GM21381 (cell line): ENCODE data around the gene MCTP2.

Source experiments
- ATAC-seq: cut with Tn5 transposase; IDR thresholded peaks from one replicate; pipeline ENCODE4 v1.9.1; 2021; ENCODE audit warnings: mild to moderate bottlenecking, moderate library complexity; ENCODE audit not compliant: unreplicated experiment

Gene MCTP2

GRCh38 chr15:94293411-94294402, 62.3 kb downstream of the MCTP2 start:
- ATAC-seq, result no peak

GRCh38 chr15:94294556-94294955, 63.2 kb downstream of the MCTP2 start:
- ATAC-seq, result no peak

- no peak for ATAC-seq
Measured at GRCh38 chr15:94295275-94295674, 63.9 kb downstream of the MCTP2 start.

- no peak for ATAC-seq
Measured at GRCh38 chr15:94296717-94297116, 65.4 kb downstream of the MCTP2 start.

GRCh38 chr15:94297558-94297957, 66.2 kb downstream of the MCTP2 start:
- peak; percentile 63 for ATAC-seq

GRCh38 chr15:94298364-94298763, 67.0 kb downstream of the MCTP2 start:
- no peak for ATAC-seq

- ATAC-seq, result no peak
Measured at GRCh38 chr15:94300612-94301011, 69.3 kb downstream of the MCTP2 start.

- peak; percentile 50 for ATAC-seq
Measured at GRCh38 chr15:94305133-94305532, 73.8 kb downstream of the MCTP2 start.

- ATAC-seq, result peak; percentile 86
Measured at GRCh38 chr15:94306700-94307650, 75.6 kb downstream of the MCTP2 start.

- no peak for ATAC-seq
Measured at GRCh38 chr15:94312946-94313345, 81.6 kb downstream of the MCTP2 start.

- ATAC-seq, result no peak
Measured at GRCh38 chr15:94314639-94315038, 83.3 kb downstream of the MCTP2 start.

GRCh38 chr15:94317211-94317610, 85.8 kb downstream of the MCTP2 start:
- no peak for ATAC-seq

- ATAC-seq, result no peak
Measured at GRCh38 chr15:94322141-94322540, 90.8 kb downstream of the MCTP2 start.

GRCh38 chr15:94323076-94323475, 91.7 kb downstream of the MCTP2 start:
- no peak for ATAC-seq

GRCh38 chr15:94324117-94324826, 92.9 kb downstream of the MCTP2 start:
- peak; percentile 71 for ATAC-seq

GRCh38 chr15:94324835-94325767, 93.7 kb downstream of the MCTP2 start:
- peak; percentile 55 for ATAC-seq

GRCh38 chr15:94327356-94327936, 96.1 kb downstream of the MCTP2 start:
- ATAC-seq, result no peak

GRCh38 chr15:94331731-94332130, 100.4 kb downstream of the MCTP2 start:
- no peak for ATAC-seq

GRCh38 chr15:94335616-94336015, 104.3 kb downstream of the MCTP2 start:
- no peak for ATAC-seq
